ENCODE data around the gene KRTAP6-1. TPM values are rescaled to one million over a fixed set of nuclear protein-coding genes. Genes with fewer than 3 reads are reported as not detected.

Gene KRTAP6-1, protein sequence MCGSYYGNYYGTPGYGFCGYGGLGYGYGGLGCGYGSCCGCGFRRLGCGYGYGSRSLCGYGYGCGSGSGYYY
- not detected in 2 replicates for total RNA-seq

DNA sequence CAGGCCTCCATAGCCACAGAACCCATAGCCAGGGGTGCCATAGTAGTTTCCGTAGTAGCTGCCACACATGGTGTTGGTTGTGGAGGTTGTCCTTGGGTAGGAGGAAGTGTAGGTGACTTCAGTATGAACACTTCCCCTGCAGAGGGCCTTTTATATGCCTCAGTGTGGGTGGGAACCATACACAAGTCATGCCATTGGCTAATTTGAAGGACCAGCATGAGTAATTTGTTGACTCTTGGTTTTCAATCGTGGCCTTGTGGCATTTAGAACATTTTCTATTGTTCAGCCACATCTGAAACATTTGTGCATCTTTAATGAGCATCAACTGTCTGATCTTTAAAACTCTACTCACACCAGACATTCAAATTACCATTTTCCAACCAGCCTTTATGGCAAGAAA lies at the start of gene KRTAP6-1:
TSS of gene KRTAP6-1 (minus strand) at position 95 of the 400 bp plus-strand sequence. CDS start at position 69, 26 bp downstream.
- TF ChIP-seq, protein P1, sequence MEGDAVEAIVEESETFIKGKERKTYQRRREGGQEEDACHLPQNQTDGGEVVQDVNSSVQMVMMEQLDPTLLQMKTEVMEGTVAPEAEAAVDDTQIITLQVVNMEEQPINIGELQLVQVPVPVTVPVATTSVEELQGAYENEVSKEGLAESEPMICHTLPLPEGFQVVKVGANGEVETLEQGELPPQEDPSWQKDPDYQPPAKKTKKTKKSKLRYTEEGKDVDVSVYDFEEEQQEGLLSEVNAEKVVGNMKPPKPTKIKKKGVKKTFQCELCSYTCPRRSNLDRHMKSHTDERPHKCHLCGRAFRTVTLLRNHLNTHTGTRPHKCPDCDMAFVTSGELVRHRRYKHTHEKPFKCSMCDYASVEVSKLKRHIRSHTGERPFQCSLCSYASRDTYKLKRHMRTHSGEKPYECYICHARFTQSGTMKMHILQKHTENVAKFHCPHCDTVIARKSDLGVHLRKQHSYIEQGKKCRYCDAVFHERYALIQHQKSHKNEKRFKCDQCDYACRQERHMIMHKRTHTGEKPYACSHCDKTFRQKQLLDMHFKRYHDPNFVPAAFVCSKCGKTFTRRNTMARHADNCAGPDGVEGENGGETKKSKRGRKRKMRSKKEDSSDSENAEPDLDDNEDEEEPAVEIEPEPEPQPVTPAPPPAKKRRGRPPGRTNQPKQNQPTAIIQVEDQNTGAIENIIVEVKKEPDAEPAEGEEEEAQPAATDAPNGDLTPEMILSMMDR (IDR thresholded peaks at IDR 0.05; ENCODE audit: insufficient read depth, low read length, severe bottlenecking) = no peak
- H3K4me3 ChIP-seq (ENCODE audit: low read depth, low read length) = no peak within 1 kb of the TSS
- no peak for FAIRE-seq
- no peaks in the 10 kb centered on the region for H3K36me3 ChIP-seq (ENCODE audit: control insufficient read depth, insufficient read depth, low read length)
- no peak for DNase-seq (ENCODE audit: low read depth)
- no peaks in the 10 kb centered on the region for H3K27me3 ChIP-seq (ENCODE audit: control insufficient read depth, insufficient read depth, low read length)

DNA sequence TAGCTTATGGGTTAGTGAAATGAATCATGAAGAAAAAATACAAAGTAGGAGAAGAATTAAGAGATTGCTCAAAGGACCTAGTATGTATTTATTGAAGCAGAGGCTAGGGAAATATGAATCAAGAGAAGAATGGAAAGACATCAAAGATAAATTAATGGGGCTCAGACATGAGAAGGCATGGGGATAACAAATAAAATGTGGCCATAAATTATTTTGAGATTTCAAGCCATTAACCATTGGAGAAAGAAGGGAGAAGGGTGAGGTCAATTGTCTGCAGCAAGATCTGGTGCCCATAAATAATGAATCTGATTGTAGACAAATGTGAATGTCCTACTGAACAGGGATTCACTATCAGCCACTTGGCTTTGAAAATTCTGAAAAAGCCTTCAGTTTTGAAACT lies 39.2 kb upstream of the KRTAP6-1 start:
- DNase-seq (ENCODE audit: low read depth) = no peak
- Histone ChIP-seq H3K36me3 (ENCODE audit: control insufficient read depth, insufficient read depth, low read length) (no peaks in the 10 kb centered on the region), H3K27me3 (ENCODE audit: control insufficient read depth, insufficient read depth, low read length) (no peaks in the 10 kb centered on the region), H3K4me3 (ENCODE audit: low read depth, low read length) (no peak overlapping the region)
- FAIRE-seq = no peak
- TF ChIP-seq, protein P1 (IDR thresholded peaks at IDR 0.05; ENCODE audit: insufficient read depth, low read length, severe bottlenecking) = no peak

DNA sequence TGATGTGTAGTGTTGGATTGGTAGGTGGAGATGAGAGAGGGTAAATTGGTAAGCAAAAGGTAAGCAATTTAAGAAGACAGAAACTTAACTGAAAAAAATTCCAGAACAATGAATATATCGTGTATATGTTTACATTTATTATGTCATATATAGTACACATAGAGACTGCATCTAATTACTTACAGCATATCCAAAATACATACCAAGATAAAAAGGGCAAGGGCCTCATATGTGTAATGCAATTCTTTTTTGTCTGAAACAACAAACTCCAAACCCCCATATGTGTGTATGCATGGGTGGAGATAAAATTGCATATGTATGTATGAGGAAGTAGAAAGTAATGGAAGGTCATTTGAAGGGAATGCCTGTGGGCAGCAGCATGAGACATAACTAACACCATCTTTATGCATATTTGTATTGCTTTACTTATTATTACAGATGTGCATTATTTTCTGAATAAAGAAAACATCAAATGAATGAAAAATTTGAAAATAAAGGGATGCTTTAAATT lies 33.2 kb upstream of the KRTAP6-1 start:
- TF ChIP-seq, protein P1 (IDR thresholded peaks at IDR 0.05; ENCODE audit: insufficient read depth, low read length, severe bottlenecking) = no peak
- FAIRE-seq = no peak
- DNase-seq (ENCODE audit: low read depth) = no peak
- H3K27me3 ChIP-seq (ENCODE audit: control insufficient read depth, insufficient read depth, low read length) = no peaks in the 10 kb centered on the region
- H3K4me3 ChIP-seq (ENCODE audit: low read depth, low read length) = no peak overlapping the region
- no peaks in the 10 kb centered on the region for H3K36me3 ChIP-seq (ENCODE audit: control insufficient read depth, insufficient read depth, low read length)

DNA sequence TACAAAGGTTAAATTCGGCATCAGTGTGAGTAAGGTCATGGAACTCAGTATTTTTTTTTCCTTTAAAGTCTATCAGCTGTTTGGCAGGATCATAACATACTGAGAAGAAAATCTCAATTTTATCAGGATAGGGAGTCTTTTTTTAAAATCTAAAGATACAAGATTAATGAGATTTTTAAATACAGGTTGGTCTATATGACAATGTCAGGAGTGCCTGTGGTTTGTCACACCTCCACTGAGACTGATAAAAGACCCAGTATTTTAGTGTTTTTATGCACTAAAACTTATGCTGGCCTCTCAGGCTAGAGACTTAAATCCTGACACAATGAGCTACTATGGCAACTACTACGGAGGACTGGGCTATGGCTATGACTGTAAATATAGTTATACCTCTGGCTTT lies 28.8 kb upstream of the KRTAP6-1 start, which contains the start of gene KRTAP20-3:
TSS of gene KRTAP20-3 (plus strand) at position 301 of the 400 bp plus-strand sequence.
- TF ChIP-seq, protein P1 (IDR thresholded peaks at IDR 0.05; ENCODE audit: insufficient read depth, low read length, severe bottlenecking) = no peak
- Histone ChIP-seq H3K4me3 (ENCODE audit: low read depth, low read length) (no peak within 1 kb of the TSS), H3K36me3 (ENCODE audit: control insufficient read depth, insufficient read depth, low read length) (no peaks in the 10 kb centered on the region), H3K27me3 (ENCODE audit: control insufficient read depth, insufficient read depth, low read length) (no peaks in the 10 kb centered on the region)
- DNase-seq (ENCODE audit: low read depth) (no peak), FAIRE-seq (no peak)

DNA sequence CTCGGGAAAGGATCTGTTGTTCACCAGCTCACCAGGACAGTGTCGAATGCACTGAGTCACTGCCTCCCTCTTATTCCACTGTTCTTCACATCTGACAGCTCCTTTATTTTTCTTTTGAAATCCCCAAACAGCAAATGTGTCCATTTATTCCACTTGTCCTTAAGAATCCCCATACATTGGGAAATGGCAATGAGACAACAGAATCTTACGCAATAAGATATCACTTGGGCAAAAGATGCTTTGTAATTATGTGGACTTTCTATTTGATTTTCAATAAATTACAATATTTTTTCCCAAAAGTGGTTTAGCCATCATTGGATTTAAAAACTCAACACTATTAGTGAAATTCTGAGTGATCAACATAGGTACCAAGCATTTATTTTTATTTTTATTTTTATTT lies 25.0 kb upstream of the KRTAP6-1 start:
- no peak for FAIRE-seq
- TF ChIP-seq, protein P1 (IDR thresholded peaks at IDR 0.05; ENCODE audit: insufficient read depth, low read length, severe bottlenecking) = no peak
- no peak overlapping the region for H3K4me3 ChIP-seq (ENCODE audit: low read depth, low read length)
- no peaks in the 10 kb centered on the region for H3K27me3 ChIP-seq (ENCODE audit: control insufficient read depth, insufficient read depth, low read length)
- no peaks in the 10 kb centered on the region for H3K36me3 ChIP-seq (ENCODE audit: control insufficient read depth, insufficient read depth, low read length)
- DNase-seq (ENCODE audit: low read depth) = no peak

DNA sequence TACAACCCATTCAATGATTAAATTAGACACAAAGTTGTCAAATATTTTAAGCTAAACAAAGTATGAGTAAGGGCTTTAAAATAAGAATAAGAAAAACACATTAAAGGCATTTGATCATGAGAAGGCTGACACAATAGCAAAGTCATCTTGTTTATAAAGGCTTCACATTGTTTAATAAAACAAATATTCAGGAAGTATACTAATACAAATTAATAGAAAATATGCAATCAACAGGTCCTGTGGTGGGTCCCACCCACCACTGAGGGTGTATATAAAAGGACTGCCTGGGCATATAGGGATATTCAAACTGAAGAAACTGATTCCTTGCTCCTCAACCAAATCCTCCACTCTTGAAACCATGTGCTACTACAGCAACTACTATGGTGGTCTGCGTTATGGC lies 21.2 kb upstream of the KRTAP6-1 start, which contains the start of gene KRTAP20-2:
TSS of gene KRTAP20-2 (plus strand) at position 301 of the 400 bp plus-strand sequence. CDS start at position 359, 58 bp downstream.
- Histone ChIP-seq H3K4me3 (ENCODE audit: low read depth, low read length) (no peak within 1 kb of the TSS), H3K36me3 (ENCODE audit: control insufficient read depth, insufficient read depth, low read length) (no peaks in the 10 kb centered on the region), H3K27me3 (ENCODE audit: control insufficient read depth, insufficient read depth, low read length) (no peaks in the 10 kb centered on the region)
- TF ChIP-seq, protein P1 (IDR thresholded peaks at IDR 0.05; ENCODE audit: insufficient read depth, low read length, severe bottlenecking) = no peak
- FAIRE-seq (no peak), DNase-seq (ENCODE audit: low read depth) (no peak)

Measured in bronchial epithelial cell (primary cell).